ENCODE data around the gene PTGES3. TPM values are rescaled to one million over a fixed set of nuclear protein-coding genes. Genes with fewer than 3 reads are reported as not detected.

Gene PTGES3
- total RNA-seq, 6 experiments from 2014 or later, result 70.0 to 184 (median 81.8) TPM

GRCh38 chr12:56699020-56699661 lies 11.1 kb upstream of the PTGES3 start:
- intact Hi-C loops (cut with DNase I), result no loop called here
- Histone ChIP-seq H3K4me1 (no peaks in the 10 kb centered on the region), H3K27me3 (no peaks in the 10 kb centered on the region), H3K9me3 (no peaks in the 10 kb centered on the region), H3K4me3 (no peak overlapping the region), H3K27ac (no peak overlapping the region), H3K36me3 (no peaks in the 10 kb centered on the region)
- WGBS (ENCODE audit: insufficient coverage, low coverage, low lambda C conversion rate, missing lambda C conversion rate), result 69% methylated on average over 3 of the region's 3 CpGs
- ATAC-seq (peak in 1 of 4 donors; percentile 17), DNase-seq (no peak)
- TF ChIP-seq CTCF (IDR thresholded peaks at IDR 0.05) (no peak), POLR2A (IDR thresholded peaks at IDR 0.05) (no peak)

GRCh38 chr12:56695327-56696101 lies 7.4 kb upstream of the PTGES3 start:
- intact Hi-C loops (cut with DNase I), result no loop called here
- Histone ChIP-seq H3K36me3 (no peaks in the 10 kb centered on the region), H3K4me1 (no peaks in the 10 kb centered on the region), H3K27me3 (no peaks in the 10 kb centered on the region), H3K9me3 (no peaks in the 10 kb centered on the region), H3K4me3 (no peak overlapping the region), H3K27ac (no peak overlapping the region)
- DNase-seq (peak in 1 of 3 donors; percentile 7), ATAC-seq (no peak)
- TF ChIP-seq POLR2A (IDR thresholded peaks at IDR 0.05) (no peak), CTCF (IDR thresholded peaks at IDR 0.05) (no peak)
- WGBS (ENCODE audit: insufficient coverage, low coverage, low lambda C conversion rate, missing lambda C conversion rate), result 91% methylated on average over 2 of the region's 2 CpGs

- peak in 1 of 3 donors; percentile 8 for DNase-seq
- 85% methylated on average over 4 of the region's 5 CpGs for WGBS (ENCODE audit: insufficient coverage, low coverage, low lambda C conversion rate, missing lambda C conversion rate)
- H3K9me3 ChIP-seq, result no peaks in the 10 kb centered on the region
Measured at GRCh38 chr12:56694161-56694560, 6.1 kb upstream of the PTGES3 start.

GRCh38 chr12:56688846-56689109 lies 694 bp upstream of the PTGES3 start:
- no peak for TF ChIP-seq POLR2A (IDR thresholded peaks at IDR 0.05)
- TF ChIP-seq CTCF (IDR thresholded peaks at IDR 0.05), result no peak
- DNase-seq (no peak), ATAC-seq (no peak)
- Histone ChIP-seq H3K9me3 (no peaks in the 10 kb centered on the region), H3K27me3 (no peaks in the 10 kb centered on the region), H3K36me3 (no peaks in the 10 kb centered on the region), H3K27ac (peak overlapping the region; percentile 100), H3K4me3 (peak overlapping the region; percentile 54 to 67 (median 55)), H3K4me1 (peaks cover 0 to 13% (median 0%) of the 10 kb centered on the region in 4 donors)
- intact Hi-C loops (cut with DNase I), result no loop called here
- WGBS (ENCODE audit: insufficient coverage, low coverage, low lambda C conversion rate, missing lambda C conversion rate), result 0% methylated on average over 7 of the region's 7 CpGs

More at GRCh38 chr12:56694161-56694560, 6.1 kb upstream of the PTGES3 start:
- Histone ChIP-seq H3K4me3 (no peak overlapping the region), H3K36me3 (no peaks in the 10 kb centered on the region), H3K27me3 (no peaks in the 10 kb centered on the region), H3K27ac (no peak overlapping the region), H3K4me1 (no peaks in the 10 kb centered on the region)
- no peak for ATAC-seq
- TF ChIP-seq POLR2A (IDR thresholded peaks at IDR 0.05) (no peak), CTCF (IDR thresholded peaks at IDR 0.05) (no peak)
- intact Hi-C loops (cut with DNase I), result no loop called here
